Fibroblast of lung (primary cell): ENCODE measurements around the gene TREH. TPM values are rescaled to one million over a fixed set of nuclear protein-coding genes. Genes with fewer than 3 reads are reported as not detected.

ENCODE experiments used
- DNase-seq, 2 donors: peaks; one replicate each; pipeline versions ENCODE4 v3.0.0 to v3.0.0-alpha.2; 2010; ENCODE audit warnings: low read depth in 2 of 2
- H2AFZ ChIP-seq: 2 replicates; pipeline ENCODE4 v1.5.1; 2012; ENCODE audit warnings: low read length, control low read depth, inconsistent platforms
- H3K27ac ChIP-seq: 2 replicates; pipeline ENCODE4 v1.5.1; 2011; ENCODE audit warnings: low read length, control low read depth; ENCODE audit not compliant: insufficient read depth
- H3K27me3 ChIP-seq: 2 replicates; pipeline ENCODE4 v1.5.1; 2011; ENCODE audit warnings: mild to moderate bottlenecking, low read length; ENCODE audit not compliant: control insufficient read depth, insufficient read depth
- H3K36me3 ChIP-seq: 2 replicates; pipeline ENCODE4 v1.5.1; 2011; ENCODE audit warnings: low read length; ENCODE audit not compliant: control insufficient read depth, insufficient read depth
- H3K4me1 ChIP-seq: 2 replicates; pipeline ENCODE4 v1.5.1; 2011; ENCODE audit warnings: low read length; ENCODE audit not compliant: control insufficient read depth, insufficient read depth; ENCODE audit errors: extremely low read depth
- H3K4me2 ChIP-seq: 2 replicates; pipeline ENCODE4 v1.5.1; 2011; ENCODE audit warnings: low read length, control low read depth; ENCODE audit not compliant: insufficient read depth; ENCODE audit errors: extremely low read depth
- H3K4me3 ChIP-seq, 4 experiments: fragments of 200-600 bp in 1 of 4; sonication (generic) in 1 of 4; replicated peaks in 1 of 4; 2 replicates each; pipeline ENCODE4 v1.5.1; 2011 to 2016; ENCODE audit warnings: low read length in 4 of 4, low read depth in 3 of 4, mild to moderate bottlenecking in 3 of 4, control low read depth in 2 of 4, inconsistent platforms in 1 of 4, mixed read lengths in 1 of 4; ENCODE audit not compliant: insufficient read depth in 1 of 4; ENCODE audit errors: control extremely low read depth in 1 of 4
- H3K79me2 ChIP-seq: 2 replicates; pipeline ENCODE4 v1.5.1; 2012; ENCODE audit warnings: mild to moderate bottlenecking, low read length, inconsistent platforms; ENCODE audit not compliant: control insufficient read depth, insufficient read depth
- H3K9ac ChIP-seq: 2 replicates; pipeline ENCODE4 v1.5.1; 2011; ENCODE audit warnings: mild to moderate bottlenecking, low read length, control low read depth; ENCODE audit not compliant: insufficient read depth
- H3K9me3 ChIP-seq: 2 replicates; pipeline ENCODE4 v1.5.1; 2012; ENCODE audit warnings: low read depth, low read length; ENCODE audit not compliant: control insufficient read depth, insufficient read depth
- H4K20me1 ChIP-seq: 2 replicates; pipeline ENCODE4 v1.5.1; 2011; ENCODE audit warnings: low read length; ENCODE audit not compliant: control insufficient read depth, insufficient read depth; ENCODE audit errors: extremely low read depth
- CTCF ChIP-seq, 2 donors: IDR thresholded peaks in 1 of 2; conservative IDR thresholded peaks in 1 of 2; 1 replicate in 1 of 2; 2 replicates in 1 of 2; pipeline ENCODE4 v1.5.1; 2011 to 2012; ENCODE audit warnings: low read length in 2 of 2, control low read depth in 1 of 2, inconsistent platforms in 1 of 2, low read depth in 1 of 2, mild to moderate bottlenecking in 1 of 2
- EZH2 ChIP-seq: IDR thresholded peaks from 2 replicates; pipeline ENCODE4 v1.5.1; 2012; ENCODE audit warnings: low read length, control low read depth, mild to moderate bottlenecking; ENCODE audit errors: missing control alignments
- polyA plus RNA-seq, 2 donors: library from polyadenylated mRNA; depleted of rRNA in 1 of 2; stranded (reverse) in 1 of 2; unstranded in 1 of 2; fragments of >200 nt; gene quantifications; 2 replicates each; pipeline ENCODE4 v1.2.1, GENCODE V29; 2011 to 2012; ENCODE audit warnings: missing spikeins in 1 of 2
- total RNA-seq: library from RNA; depleted of rRNA; stranded (reverse); fragments of >200 nt; gene quantifications from 2 replicates; pipeline ENCODE4 v1.2.1, GENCODE V29; 2014

The TREH gene
- total and polyA plus RNA-seq, 2 donors (not counting 1 experiment from before 2014, with no cell fraction given), result not detected

- peak in 1 of 2 donors; percentile 69 for DNase-seq
- peak overlapping the region in 1 of 4 experiments; percentile 73 for H3K4me3 ChIP-seq
Measured at GRCh38 chr11:118623269-118623655, 56.2 kb downstream of the TREH start.

GRCh38 chr11:118622376-118623268, 56.8 kb downstream of the TREH start:
- no peaks in the 10 kb centered on the region for H3K27me3 ChIP-seq
- peak overlapping the region; percentile 94 for H3K27ac ChIP-seq
- H3K36me3 ChIP-seq, result peaks cover 18% of the 10 kb centered on the region
- peak overlapping the region in 2 of 4 experiments; percentile 57 to 73 for H3K4me3 ChIP-seq
- peak overlapping the region; percentile 65 for H3K9ac ChIP-seq
- H3K4me2 ChIP-seq, result peak overlapping the region; percentile 80
- H3K4me1 ChIP-seq, result peaks cover 44% of the 10 kb centered on the region
- H4K20me1 ChIP-seq, result no peaks in the 10 kb centered on the region
- H2AFZ ChIP-seq, result no peak overlapping the region
- DNase-seq, result peak; percentile 63 to 90
- H3K79me2 ChIP-seq, result peaks cover 22% of the 10 kb centered on the region
- TF ChIP-seq CTCF (conservative IDR thresholded peaks at IDR 0.05 in 1 of 2, IDR thresholded peaks at IDR 0.05 in 1 of 2; ENCODE audit: low read depth in 1 of 2, low read length in 2 of 2) (no peak), EZH2 (no peak)
- no peaks in the 10 kb centered on the region for H3K9me3 ChIP-seq

More at GRCh38 chr11:118623269-118623655, 56.2 kb downstream of the TREH start:
- peak overlapping the region; percentile 94 for H3K27ac ChIP-seq
- no peaks in the 10 kb centered on the region for H4K20me1 ChIP-seq
- H3K9me3 ChIP-seq, result no peaks in the 10 kb centered on the region
- no peaks in the 10 kb centered on the region for H3K27me3 ChIP-seq
- no peak overlapping the region for H3K9ac ChIP-seq
- peak overlapping the region; percentile 63 for H3K4me2 ChIP-seq
- H3K36me3 ChIP-seq, result peaks cover 24% of the 10 kb centered on the region
- no peak for TF ChIP-seq EZH2
- TF ChIP-seq CTCF (conservative IDR thresholded peaks at IDR 0.05 in 1 of 2, IDR thresholded peaks at IDR 0.05 in 1 of 2; ENCODE audit: low read depth in 1 of 2, low read length in 2 of 2), result no peak
- H3K4me1 ChIP-seq, result peaks cover 38% of the 10 kb centered on the region
- peaks cover 22% of the 10 kb centered on the region for H3K79me2 ChIP-seq
- H2AFZ ChIP-seq, result no peak overlapping the region

DNA sequence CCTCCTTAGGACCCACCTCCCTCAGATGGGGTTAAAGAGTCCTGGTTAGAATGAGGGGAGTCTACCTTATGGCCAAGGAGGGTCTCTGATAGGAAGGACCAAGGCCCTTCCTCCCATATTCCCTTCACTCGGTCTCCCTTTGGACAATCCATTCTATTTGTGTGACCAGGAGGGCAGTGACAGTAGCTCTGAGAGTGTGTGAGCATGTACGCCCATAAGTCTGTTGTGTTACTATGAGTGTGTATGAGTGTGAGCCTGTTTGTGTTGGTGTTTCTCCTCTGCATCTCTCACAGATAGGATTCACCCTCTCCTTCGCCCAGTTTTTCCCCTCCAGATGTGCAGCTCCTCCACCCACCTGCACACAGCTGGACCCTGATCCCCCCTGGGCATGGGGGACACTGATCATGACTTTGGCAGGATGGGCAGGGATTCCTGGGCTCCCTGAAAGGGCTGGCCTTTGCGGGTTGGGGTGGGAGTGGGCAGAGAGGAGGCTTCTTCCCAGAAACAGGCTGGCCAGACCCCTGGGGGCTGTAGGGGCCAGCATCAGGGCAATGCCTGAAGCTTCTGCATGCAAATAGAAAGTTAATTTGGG, 57.6 kb downstream of the TREH start:
- Histone ChIP-seq H3K4me1 (peaks cover 51% of the 10 kb centered on the region), H3K9me3 (no peaks in the 10 kb centered on the region), H3K4me3 (peak overlapping the region; percentile 57 to 73 (median 64)), H3K79me2 (peaks cover 22% of the 10 kb centered on the region), H2AFZ (no peak overlapping the region), H3K27ac (peak overlapping the region; percentile 94), H3K27me3 (no peaks in the 10 kb centered on the region), H3K9ac (peak overlapping the region; percentile 65), H4K20me1 (no peaks in the 10 kb centered on the region), H3K4me2 (peak overlapping the region; percentile 80), H3K36me3 (peaks cover 15% of the 10 kb centered on the region)
- TF ChIP-seq CTCF (conservative IDR thresholded peaks at IDR 0.05 in 1 of 2, IDR thresholded peaks at IDR 0.05 in 1 of 2; ENCODE audit: low read depth in 1 of 2, low read length in 2 of 2) (no peak), EZH2 (no peak)
- DNase-seq, result no peak
